HG03064 (cell line): Measurements from ENCODE around the gene XPO5.

Experiments
- ATAC-seq: cut with Tn5 transposase; IDR thresholded peaks from one replicate; pipeline ENCODE4 v1.9.1; 2021; ENCODE audit warnings: low read depth; ENCODE audit not compliant: unreplicated experiment

XPO5 gene

DNA sequence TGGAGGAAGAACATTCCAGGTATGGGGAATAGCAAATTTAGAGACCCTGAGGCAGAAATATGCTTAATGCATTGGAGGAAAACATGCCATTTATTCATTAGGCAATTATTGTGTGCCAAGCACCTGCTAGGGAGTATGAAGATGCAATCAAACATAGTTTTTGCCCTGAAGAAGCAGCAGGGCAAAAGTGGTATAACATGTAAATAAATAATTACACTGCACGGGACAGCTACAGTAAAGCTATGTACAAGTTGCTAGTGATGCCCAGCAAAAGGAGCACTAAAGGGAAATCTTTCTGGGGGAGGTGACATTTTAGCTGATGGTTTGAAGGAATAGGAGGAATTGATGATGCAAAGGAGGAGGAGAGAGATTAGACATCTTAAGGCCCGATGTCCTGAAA lies 99.1 kb downstream of the XPO5 start:
- ATAC-seq = no peak

DNA sequence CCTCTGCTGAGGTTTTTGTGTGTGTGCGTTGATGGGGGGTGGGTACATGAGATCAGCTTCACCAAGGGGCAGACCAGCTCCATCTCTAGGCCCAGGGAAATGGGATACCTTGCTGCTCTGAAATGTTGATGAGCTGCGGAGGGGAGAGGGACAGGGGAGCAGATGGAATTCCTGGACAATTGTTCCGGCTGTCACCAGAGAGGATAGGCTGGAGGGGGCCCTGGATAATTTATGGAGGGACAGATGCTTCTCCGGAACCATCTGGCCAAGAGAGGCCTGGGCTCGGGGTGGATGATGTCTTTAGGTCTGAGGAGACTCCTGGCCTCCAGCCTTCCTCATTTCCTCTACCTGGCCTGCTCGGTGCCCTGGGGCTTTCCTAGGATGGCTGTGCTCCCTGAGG lies 100.3 kb downstream of the XPO5 start:
- no peak for ATAC-seq

DNA sequence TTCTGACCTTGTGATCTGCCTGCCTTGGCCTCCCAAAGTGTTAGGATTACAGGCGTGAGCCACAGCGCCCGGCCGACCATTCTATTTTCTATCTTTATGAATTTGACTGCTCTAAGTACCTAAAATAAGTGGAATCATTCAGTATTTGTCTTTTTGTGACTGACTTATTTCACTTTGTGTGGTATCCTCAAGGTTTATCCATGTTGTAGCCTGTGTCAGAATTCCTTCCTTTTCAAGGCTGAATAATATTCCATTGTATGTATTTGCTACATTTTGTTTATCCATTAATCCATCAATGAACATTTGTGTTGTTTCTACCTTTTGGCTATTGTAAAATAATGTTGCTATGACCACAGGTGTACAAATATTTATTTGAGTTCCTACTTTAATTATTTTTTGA lies 103.3 kb downstream of the XPO5 start:
- ATAC-seq = no peak
